Measurements from ENCODE around the gene PRR33. TPM values are rescaled to one million over a fixed set of nuclear protein-coding genes. Genes with fewer than 3 reads are reported as not detected.

Gene PRR33
- polyA plus RNA-seq, 1 experiment, result not detected

DNA sequence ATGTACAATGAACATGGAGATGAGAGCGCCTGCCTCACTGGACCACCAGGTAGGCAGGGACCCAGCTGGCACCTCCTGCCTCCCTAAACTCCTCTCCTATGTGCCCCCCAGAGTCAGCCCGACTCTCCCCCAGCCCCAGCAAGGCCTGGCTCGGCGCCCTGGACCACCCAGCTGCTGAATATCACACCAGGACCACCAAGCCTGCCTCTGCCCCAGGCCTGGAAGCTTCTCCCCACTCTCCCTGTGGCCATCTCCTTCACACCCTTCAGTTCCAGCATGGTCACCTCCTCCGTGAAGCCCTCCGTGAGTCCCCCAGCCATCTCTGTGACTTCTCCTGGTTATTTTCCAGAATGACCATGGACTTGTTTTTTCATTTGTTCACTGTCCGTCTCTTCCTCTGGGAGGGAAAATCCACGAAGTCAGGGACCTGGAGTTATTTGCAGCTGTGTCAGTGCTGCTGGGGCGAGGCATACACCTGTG, 45.2 kb downstream of the PRR33 start:
- ChIA-PET POLR2A (no interaction called here), CTCF (interaction anchor here (0.6 to 7.8 kb wide), 8 partner anchors 12 to 1200 kb away, joined by 3 to 62 read pairs (median 4); partner anchors contain the start of gene SYT8)
- Histone ChIP-seq H3K27me3 (ENCODE audit: control insufficient read depth, insufficient read depth, low read length) (no peaks in the 10 kb centered on the region; the same call in none of the 2 replicates), H3K36me3 (ENCODE audit: control insufficient read depth, insufficient read depth, low read length) (no peaks in the 10 kb centered on the region), H3K4me3 (ENCODE audit: low read depth, low read length) (no peak overlapping the region)
- no peak for DNase-seq (ENCODE audit: low read depth)
- TF ChIP-seq, protein P1, sequence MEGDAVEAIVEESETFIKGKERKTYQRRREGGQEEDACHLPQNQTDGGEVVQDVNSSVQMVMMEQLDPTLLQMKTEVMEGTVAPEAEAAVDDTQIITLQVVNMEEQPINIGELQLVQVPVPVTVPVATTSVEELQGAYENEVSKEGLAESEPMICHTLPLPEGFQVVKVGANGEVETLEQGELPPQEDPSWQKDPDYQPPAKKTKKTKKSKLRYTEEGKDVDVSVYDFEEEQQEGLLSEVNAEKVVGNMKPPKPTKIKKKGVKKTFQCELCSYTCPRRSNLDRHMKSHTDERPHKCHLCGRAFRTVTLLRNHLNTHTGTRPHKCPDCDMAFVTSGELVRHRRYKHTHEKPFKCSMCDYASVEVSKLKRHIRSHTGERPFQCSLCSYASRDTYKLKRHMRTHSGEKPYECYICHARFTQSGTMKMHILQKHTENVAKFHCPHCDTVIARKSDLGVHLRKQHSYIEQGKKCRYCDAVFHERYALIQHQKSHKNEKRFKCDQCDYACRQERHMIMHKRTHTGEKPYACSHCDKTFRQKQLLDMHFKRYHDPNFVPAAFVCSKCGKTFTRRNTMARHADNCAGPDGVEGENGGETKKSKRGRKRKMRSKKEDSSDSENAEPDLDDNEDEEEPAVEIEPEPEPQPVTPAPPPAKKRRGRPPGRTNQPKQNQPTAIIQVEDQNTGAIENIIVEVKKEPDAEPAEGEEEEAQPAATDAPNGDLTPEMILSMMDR (IDR thresholded peaks at IDR 0.05; ENCODE audit: insufficient read depth, low read depth, low read length), result no peak

- TF ChIP-seq, protein P1 (IDR thresholded peaks at IDR 0.05; ENCODE audit: insufficient read depth, low read depth, low read length), result no peak
- Histone ChIP-seq H3K36me3 (ENCODE audit: control insufficient read depth, insufficient read depth, low read length) (no peaks in the 10 kb centered on the region), H3K4me3 (ENCODE audit: low read depth, low read length) (no peak overlapping the region), H3K27me3 (ENCODE audit: control insufficient read depth, insufficient read depth, low read length) (no peaks in the 10 kb centered on the region; the same call in none of the 2 replicates)
- ChIA-PET CTCF (interaction anchor here (0.5 to 7.8 kb wide), 7 partner anchors 12 to 1199 kb away, joined by 3 to 62 read pairs (median 4); partner anchors contain the start of gene SYT8), POLR2A (no interaction called here)
- no peak for DNase-seq (ENCODE audit: low read depth)
Measured at GRCh38 chr11:1845561-1846452, 45.9 kb downstream of the PRR33 start.

- ChIA-PET CTCF (interaction anchor here (2.3 to 7.8 kb wide), 2 partner anchors 11 to 151 kb away, joined by 8 to 62 read pairs; partner anchors contain the start of gene SYT8), POLR2A (no interaction called here)
- H3K27me3 ChIP-seq (ENCODE audit: control insufficient read depth, insufficient read depth, low read length), result no peaks in the 10 kb centered on the region; the same call in none of the 2 replicates
- no peak overlapping the region for H3K4me3 ChIP-seq (ENCODE audit: low read depth, low read length)
- TF ChIP-seq, protein P1 (IDR thresholded peaks at IDR 0.05; ENCODE audit: insufficient read depth, low read depth, low read length), result no peak
- no peaks in the 10 kb centered on the region for H3K36me3 ChIP-seq (ENCODE audit: control insufficient read depth, insufficient read depth, low read length)
- DNase-seq (ENCODE audit: low read depth), result no peak
Measured at GRCh38 chr11:1845095-1845429, 46.6 kb downstream of the PRR33 start.

DNA sequence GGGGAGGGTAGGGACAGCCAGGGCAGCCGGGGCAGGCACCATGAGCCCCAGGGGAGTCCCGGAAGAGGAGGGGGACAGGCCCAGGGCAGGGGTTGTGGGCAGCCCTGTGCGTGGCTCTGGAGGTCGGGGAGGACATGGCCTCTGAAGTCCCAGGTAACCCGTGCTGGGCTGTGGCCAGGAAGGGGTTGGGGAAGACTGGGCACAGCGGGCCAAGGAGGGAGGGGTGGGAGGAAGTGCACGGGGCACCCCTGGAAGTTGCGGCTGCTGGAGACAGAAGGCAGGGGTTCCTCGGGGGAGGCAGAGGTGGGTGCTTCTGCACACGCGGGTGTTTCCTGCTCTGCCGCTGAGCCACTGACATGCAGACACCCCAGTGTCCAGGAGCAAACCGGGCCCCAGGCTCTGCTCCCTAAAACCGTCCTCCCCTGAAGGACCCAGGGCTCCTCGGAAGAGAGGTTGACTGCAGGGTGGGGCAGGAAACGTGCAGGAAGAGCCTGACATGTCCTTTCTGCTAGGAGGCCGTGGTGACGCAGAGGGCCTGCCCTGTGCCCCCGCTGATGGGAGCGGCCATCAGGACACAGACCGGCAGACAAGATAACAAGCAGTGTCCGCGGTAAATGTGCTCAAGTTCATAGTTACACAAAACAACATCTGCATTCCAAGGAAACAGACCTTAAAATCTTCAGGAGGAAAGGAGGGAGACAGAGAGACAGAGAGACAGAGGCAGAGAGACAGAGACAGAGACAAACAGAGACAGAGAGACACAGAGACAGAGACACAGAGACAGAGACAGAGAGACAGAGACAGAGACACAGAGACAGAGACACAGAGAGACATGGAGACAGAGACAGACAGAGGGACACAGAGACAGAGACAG, 47.2 kb downstream of the PRR33 start:
- no peaks in the 10 kb centered on the region; the same call in none of the 2 replicates for H3K27me3 ChIP-seq (ENCODE audit: control insufficient read depth, insufficient read depth, low read length)
- no peak overlapping the region for H3K4me3 ChIP-seq (ENCODE audit: low read depth, low read length)
- POLR2A ChIA-PET, result no interaction called here
- TF ChIP-seq, protein P1 (IDR thresholded peaks at IDR 0.05; ENCODE audit: insufficient read depth, low read depth, low read length), result no peak
- CTCF ChIA-PET, result interaction anchor here (0.9 kb wide), 1 partner anchor 8 kb away, joined by 3 read pairs; the partner anchor contains the start of gene LSP1
- no peaks in the 10 kb centered on the region for H3K36me3 ChIP-seq (ENCODE audit: control insufficient read depth, insufficient read depth, low read length)
- no peak for DNase-seq (ENCODE audit: low read depth)
